Head of caudate nucleus (tissue), 42 donors: ENCODE measurements around the gene SLC12A3.
A peak's percentile ranks its signal among the peaks of the same experiment; 100 is the strongest.

Experiments used
- DNase-seq, 42 donors: peaks; one replicate each; pipeline versions ENCODE4 v3.0.0 to v3.0.0-alpha.2; 2020 to 2021; ENCODE audit warnings: mixed read lengths in 7 of 42
- intact Hi-C: fragments of 100-400 bp; cut with DNase I; formaldehyde crosslinking; loops from one replicate; pipeline ENCODE4 v1.15.0; 2022

SLC12A3 gene

DNA sequence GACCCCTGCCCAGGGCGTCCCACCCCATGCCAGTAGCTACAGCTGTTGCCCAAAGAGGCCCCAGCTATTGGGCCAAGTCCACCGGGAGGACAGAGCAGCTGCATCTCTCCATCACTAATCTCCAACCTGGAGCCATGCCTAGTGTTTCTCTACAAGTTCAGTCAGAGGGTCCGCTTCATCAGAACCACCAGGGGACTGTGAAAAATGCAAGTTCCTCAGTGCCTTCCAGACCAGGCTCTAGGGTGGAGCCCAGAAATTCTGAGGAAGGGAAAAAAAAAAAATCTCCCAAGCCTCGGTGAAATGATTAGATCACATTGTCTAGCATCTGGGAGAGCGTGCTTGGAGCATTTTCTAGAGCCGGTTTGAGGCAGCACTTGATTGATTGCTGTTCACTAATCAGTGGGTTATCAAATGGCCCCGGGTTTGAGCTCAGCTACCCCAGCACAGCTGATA, 44.5 kb downstream of the SLC12A3 start:
- no peak for DNase-seq
- intact Hi-C loops = no loop called here

DNA sequence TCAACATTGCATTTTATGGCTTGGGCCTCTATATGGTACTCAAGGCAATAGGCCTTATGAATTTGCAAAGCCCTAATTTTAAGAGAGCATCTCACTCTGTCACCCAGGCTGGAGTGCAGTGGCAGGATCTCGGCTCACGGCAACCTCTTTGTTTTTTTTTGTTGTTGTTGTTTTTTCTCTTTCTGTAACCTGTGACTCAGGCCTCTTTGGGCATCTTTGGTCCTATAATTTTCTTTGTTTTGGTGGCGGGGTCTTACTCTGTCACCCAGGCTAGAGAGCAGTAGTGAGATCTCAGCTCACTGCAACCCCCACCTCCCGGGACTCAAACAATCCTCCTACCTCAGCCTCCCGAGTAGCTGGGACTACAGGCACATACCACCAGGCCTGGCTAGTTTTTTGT, 45.1 kb downstream of the SLC12A3 start:
- no peak for DNase-seq
- intact Hi-C loops = no loop called here

DNA sequence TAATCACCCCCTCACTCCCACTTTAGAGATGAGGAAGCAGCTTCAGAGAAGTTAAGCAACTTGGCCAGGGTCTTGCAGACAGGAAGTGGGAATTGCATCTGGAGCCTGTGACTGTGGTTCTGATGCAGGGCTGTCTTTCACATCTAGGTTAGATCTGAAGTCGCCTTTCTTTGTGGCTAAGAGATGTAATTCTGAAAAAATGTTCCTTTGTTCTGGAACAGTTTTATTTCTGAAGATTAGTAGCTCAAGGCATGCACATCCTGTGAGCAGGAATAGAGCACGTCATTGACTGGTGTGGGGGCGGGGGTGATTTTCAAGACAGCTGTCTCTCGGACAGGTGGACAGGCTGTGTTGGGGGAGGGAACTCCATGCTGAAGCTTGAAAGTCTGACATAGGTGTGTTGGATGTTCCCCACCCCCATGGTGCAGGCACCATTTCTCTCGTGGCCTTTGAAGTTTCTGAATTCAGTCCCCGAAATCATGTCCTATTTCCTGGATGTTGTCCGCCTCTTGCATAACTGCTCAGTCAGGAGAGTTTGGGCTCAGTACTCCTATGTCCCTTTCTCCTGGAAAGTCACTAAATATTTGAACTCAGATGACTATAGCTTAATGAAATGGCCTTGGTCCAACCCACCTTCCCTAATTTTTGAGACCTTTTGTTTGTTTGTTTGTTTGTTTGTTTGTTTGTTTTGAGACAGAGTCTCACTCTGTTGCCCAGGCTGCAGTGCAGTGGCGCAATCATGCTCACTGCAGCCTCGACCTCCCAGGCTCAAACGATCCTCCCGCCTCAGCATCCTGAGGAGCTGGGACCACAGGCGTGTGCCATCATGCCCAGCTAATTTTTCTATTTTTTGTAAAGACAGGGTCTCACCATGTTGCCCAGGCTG, 45.9 kb downstream of the SLC12A3 start:
- peak in 15 of 42 donors; percentile 7 to 52 (median 28) for DNase-seq

DNA sequence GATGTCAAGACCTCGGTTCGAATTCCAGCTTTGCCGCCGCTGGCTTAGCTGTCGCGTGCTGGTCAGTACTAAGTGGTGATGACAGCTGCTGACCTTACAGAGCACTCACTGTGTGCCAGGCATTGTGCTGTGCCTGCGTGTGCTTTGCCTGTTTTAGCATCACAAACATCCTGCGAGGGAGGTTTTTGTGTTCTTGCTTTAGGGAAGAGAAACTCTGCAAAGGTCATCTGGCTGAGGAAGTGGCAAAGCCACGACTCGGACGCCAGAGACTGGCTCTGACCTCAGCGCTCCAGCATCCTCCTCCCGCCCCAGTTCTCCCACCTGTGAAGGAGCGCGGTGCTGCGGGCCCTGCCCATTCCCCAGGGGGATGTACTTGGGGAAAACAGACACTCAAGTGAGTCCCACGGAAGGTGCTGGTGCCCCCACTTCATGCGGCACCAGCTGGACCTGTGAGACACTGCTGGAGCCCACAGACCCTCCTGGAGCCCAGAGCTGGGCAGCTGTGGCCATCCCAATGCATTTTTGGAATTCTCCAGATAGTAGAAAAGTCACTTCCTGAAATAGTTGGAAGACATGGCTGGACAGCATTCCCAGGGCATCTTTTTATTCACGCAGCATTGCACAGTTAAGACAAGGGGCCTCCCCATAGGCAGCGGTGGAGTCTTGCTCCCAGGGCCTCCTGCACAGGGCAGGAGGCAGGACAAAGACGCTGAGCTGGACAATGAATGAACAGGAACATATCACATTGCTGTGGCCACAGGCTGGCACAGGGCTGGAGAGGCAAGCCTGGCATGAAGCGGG, 47.0 kb downstream of the SLC12A3 start:
- DNase-seq = peak in 33 of 42 donors; percentile 6 to 58 (median 35)

More for the DNA sequence above, 45.9 kb downstream of the SLC12A3 start:
- intact Hi-C loops = no loop called here

DNA sequence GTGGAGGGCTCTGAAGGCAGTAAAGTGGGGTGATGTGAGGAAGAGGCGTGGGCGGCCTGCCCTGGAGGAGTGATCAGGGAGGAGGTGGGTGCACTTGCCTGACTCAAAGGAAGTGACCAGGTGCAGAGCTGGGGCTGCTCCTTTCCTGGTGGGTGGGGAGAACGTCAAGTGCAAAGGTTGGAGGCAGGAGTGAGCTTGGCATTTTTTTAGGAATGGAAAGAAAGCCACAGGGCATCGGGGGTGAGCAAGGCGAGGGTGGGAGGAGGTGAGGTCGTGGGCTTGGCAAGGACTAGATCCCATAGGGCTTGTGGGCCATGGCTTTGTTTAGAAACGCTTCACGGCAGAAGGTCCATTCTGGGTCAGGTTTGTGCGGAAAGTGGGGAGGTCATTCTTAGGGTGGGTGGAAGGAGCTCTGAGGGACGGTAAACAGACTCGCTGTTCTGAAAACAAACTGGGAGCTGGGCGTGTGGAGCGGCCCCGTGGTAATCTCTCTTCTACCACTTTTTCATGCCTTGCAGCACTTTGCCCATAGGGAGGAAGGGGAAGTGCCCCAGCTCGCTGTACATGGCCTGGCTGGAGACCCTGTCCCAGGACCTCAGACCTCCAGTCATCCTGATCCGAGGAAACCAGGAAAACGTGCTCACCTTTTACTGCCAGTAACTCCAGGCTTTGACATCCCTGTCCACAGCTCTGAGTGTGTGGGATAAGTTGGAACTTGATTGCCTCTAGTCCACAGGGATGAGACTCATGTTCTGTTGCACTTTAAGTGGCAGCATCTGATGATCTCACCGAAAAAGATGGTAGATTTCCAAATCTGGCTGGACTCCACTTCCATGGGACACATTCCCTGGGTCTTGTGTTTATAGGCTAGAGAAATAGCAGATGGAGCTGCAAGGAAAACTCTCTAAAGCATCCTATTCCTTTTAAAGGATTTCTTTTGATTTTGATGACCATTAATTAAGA, 48.0 kb downstream of the SLC12A3 start:
- peak in 1 of 42 donors; percentile 20 for DNase-seq
- intact Hi-C loops = no loop called here

More for the DNA sequence above, 47.0 kb downstream of the SLC12A3 start:
- intact Hi-C loops = no loop called here

DNA sequence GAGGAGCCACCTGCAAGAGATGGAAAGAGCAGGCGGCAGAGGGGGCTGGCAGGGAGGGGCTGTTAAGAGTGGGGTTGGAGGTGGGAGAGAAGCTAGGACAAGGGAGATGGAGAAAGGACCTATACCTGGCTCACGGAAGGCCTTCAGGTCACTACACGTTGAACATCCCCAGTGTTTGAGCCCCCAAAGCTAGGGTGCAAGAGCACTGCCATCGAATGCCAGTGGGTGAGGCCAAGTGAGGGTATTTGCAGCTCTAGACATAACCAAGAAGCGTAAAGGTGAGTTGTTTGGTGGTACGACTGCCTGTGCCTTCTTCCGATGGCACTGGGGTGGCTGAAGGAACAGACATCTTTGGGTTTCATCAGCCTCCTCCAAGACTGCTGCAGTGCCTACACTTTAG, 49.9 kb downstream of the SLC12A3 start:
- intact Hi-C loops = no loop called here
- no peak for DNase-seq

DNA sequence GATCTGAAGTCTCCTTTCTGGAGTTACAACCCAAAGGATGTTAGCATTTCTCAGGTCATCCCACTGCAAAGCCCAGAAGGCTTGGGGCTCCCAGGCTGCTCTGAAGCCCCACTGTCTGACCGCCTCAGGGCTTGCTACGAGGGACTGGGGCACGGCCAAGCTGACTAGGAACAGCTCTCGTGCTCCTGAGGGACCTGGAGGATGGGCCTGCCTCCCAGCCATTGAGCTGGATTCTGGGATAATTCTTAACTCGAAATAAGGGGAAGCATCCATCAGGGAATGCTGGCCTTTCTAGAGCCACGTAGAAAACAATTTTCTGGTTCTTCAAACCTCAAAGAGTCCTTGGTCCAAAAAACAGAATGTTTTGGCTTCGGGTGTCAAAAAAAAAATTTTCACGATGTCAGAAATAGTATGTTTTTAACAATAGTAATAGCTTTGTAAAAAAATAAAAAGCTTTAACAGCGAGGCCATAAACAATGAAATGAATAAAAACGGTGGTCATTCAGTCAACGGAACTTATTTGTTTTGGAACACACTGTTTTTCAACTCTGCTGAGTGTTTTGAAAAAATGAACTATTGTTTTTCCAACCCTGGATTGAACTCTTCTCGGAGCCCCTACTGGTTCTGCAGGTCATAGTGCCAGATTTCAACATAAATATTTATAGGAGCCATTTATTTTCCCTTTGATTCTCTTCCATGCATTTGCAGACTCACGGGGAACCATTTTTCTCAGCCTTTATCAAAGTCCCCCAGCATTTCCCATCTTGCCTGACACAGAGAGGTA, 50.5 kb downstream of the SLC12A3 start:
- no peak for DNase-seq
- intact Hi-C loops = no loop called here

DNA sequence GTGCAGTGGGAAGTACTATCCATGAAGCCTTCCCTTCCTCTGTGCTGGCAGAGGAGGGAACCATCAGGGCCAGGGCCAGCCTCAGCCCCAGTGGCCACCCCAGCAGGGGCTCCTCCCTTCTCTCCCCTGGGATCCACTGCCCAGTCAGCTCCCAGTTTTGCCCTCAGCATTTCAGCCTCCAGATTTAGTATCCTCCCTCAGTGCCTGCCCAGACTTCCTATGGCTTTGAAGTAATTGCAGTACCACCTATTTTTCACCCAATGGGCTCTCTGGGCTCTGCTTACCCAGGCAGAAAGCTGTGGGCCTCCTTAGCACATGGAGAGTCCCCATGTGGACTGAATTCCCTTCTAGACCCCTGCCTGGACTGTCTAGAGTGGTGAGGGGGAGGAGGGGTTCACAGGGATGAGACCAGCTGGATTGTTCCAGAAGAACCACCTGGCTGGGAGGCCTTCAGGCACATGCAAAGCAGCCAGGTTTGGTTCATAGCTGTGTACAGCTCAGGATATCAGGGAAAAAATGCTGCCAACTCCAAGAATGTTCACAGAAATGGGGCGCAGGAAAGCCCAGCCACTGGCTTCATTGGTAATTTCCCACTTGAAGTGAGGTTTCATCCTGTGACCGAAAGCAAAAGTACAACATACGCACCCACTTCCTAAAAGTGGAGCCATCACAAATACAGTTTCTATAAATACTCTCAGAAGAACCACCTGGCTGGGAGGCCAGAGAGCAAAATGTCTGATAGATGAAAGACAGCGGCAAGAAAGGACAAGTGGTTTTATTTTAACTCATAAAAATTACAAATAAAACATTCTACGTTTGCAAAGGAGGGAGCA, 51.8 kb downstream of the SLC12A3 start:
- DNase-seq = peak in 3 of 42 donors; percentile 11 to 49 (median 23)
- intact Hi-C loops = no loop called here

DNA sequence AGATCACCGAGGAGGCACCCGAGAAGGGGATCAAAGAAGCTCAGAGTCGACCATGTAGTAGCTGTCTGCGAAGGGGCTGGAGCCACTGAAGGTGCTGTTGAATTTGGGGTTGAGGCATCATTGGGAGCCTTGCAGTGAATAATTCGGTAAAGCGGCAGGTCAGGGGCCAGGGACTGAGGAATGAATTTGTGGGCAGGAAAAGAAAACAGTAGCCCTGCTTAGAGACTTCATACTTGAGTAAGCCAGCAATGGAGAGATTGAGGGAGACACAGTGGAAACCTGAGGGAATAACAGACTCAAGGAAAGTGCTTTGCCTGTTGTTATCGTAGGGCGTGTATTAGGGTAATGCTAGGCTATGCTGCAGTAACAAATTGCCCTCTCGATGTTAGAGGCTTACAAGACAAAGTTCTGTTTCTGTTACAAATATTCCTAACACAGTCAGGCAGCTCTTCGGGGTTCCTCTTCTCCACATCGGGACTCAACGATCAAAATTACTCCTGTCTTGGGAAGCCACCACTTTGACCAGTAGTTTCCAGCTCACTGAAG, 53.5 kb downstream of the SLC12A3 start:
- no peak for DNase-seq
- intact Hi-C loops = no loop called here

DNA sequence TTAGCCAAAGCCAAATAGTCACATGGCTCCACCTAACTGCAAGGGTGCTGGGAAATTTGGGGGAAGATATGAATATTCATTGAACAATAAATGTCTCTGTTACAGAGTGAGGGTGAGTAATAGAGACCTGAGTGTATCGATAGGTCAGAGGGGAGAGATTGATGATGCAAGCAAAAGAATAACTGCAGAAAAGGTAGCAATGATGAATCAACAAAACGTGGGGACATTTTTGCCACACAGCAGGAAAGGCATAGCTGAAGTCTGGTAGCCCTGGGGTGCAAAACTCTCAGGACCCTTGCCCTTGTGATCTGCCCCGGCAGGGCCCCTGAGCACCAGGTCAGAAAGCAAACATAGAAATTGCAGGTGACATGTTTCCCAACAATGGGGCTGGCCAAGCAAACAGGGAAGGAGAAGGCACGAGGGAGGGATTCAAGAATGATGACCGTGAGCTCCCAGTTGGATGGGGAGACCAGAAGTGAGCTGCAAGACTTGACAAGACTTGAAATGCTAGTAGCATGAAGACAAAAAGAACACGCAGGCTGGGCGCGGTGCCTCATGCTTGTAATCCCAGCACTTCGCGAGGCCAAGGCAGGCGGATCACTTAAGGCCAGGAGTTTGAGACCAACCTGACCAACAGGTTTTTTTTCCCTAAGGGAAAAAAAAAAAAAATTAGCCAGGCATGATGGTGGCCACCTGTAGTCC, 54.2 kb downstream of the SLC12A3 start:
- DNase-seq = no peak
- intact Hi-C loops = no loop called here

DNA sequence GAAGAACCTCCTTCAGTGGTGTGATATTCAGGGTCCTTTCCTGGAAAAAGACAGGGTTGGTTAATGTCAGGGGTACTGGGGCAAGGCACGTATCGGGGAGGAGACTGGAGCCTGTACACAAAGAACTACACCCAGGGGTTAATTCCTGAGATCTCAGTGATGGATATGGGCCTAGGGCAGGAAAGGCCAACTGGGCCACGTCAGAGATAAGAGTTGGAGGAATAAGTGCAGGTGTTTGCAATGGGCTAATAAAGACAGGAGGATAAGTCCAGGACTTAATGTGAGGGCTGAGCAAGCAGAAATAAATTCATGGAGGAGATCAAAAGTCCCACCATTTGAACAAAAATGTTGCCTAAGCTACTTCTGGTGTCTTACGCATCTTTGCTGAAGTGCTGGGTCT, 56.6 kb downstream of the SLC12A3 start:
- no peak for DNase-seq
- intact Hi-C loops = no loop called here

DNA sequence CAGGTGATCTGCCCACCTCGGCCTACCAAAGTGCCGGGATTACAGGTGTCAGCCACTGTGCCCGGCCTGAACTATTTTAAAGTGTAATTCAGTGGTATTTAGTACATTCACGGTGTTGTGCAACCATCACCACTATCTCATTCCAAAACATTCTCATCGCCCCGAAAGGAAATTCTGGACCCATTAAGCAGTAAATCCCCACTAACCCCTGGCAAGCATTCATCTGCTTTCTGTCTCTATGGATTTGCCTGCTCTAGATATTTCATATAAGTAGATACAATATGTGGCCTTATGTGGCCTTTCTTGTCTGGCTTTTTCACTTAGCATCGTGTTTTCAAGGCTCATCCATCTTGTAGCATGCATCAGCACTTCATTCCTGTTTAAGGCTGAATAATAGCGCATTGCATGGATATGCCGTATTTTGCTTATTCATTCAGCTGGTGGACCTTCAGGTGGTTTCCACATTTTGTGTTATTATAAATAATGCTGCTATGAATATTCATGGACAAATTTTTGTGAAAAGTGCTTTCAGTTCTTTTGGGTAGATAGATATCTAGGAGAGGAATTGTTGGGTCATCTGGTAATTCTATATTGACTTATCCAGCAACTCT, 58.6 kb downstream of the SLC12A3 start:
- intact Hi-C loops = no loop called here
- DNase-seq = no peak

DNA sequence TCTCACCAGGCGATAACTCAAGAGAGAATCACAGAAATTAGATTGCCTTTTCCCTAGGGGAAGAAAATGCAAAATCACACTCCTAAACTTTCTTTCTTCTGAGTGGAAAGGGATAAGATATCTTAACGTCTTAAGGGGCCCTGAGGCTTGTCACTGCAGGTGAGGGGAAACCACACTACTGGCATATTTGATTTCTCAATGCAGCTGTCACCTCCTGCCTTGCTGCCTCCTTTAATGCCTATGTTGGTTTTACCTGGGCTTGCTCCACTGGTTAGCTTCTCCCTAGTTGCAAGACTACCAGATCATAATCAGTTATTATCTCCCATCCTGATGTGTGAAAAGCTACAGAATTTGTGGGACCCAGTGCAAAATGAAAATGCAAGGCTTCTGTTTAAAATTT, 62.5 kb downstream of the SLC12A3 start:
- no peak for DNase-seq
- intact Hi-C loops = no loop called here

DNA sequence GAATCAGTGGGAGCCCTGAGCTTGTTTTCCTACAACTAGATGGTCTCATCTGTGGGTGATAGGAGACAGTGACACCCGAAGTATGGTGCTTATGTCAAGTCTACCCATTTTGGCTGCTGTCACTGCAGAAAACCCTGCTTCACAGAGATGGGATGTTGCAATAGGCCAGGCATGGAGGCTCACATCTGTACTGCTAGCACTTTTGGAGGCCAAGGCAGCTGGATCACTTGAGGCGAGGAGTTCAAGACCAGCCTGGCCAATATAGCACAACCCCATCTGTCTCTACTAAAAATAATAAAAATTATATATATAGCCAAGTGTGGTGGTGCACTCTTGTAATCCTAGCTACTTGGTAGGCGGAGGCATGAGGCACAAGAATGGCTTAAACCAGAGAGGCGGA, 64.6 kb downstream of the SLC12A3 start:
- no peak for DNase-seq
- intact Hi-C loops = loop anchor here (10.0 kb wide), 1 partner anchor 65 kb away; the partner anchor contains the start of gene SLC12A3

DNA sequence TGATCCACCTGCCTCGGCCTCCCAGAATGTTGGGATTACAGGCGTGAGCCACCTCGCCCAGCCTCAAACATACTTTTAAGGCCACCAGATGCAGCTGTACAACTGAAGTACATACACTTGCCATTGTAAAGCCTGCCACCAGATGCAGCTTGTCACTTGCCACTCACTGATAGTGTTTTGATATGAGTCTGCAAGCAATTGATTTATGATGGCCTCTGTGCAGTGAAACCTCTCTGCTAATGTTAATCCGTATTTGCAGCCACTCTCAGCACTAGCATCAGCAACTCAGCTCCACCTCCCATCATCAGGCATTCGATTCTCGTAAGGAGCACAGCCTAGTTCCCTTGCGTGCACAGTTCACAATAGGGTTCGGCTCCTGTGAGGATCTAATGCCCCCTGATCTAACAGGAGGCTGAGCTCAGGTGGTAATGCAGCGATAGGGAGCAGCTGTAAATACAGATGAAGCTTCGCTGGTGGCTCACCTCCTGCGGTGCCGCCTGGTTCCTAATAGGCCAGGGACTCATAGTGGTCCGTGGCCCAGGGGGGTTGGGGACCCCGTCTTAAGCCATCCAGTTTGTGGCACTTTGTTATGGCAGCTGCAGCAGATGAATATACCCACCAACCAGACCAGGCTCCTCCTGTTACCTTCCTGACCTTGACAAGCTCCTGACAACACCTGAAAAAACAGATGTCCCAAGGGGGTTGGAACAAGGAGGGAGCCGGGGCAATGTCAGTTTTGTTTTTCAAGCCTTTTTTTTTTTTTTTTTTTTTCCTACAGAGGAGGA, 65.7 kb downstream of the SLC12A3 start:
- intact Hi-C loops = loop anchor here (10.0 kb wide), 1 partner anchor 66 kb away; the partner anchor contains the start of gene SLC12A3
- DNase-seq = no peak
